Right forelimb (tissue), 1 donor: Measurements from ENCODE around the gene SNAI3.

Experiments used
- DNase-seq: peaks from one replicate; pipeline ENCODE4 v3.0.0-alpha.2; 2018

Gene SNAI3

GRCh38 chr16:88721236-88721635 lies 34.9 kb upstream of the SNAI3 start:
- DNase-seq, result no peak

- DNase-seq, result no peak
Measured at GRCh38 chr16:88720396-88720970, 34.2 kb upstream of the SNAI3 start.

GRCh38 chr16:88719933-88720296 lies 33.6 kb upstream of the SNAI3 start:
- DNase-seq, result no peak

- no peak for DNase-seq
Measured at GRCh38 chr16:88719267-88719932, 33.1 kb upstream of the SNAI3 start.

GRCh38 chr16:88718178-88718577 lies 31.9 kb upstream of the SNAI3 start:
- DNase-seq, result no peak

GRCh38 chr16:88716601-88717001 lies 30.3 kb upstream of the SNAI3 start:
- DNase-seq, result no peak

GRCh38 chr16:88716201-88716600 lies 29.9 kb upstream of the SNAI3 start:
- no peak for DNase-seq

GRCh38 chr16:88715312-88716190 lies 29.2 kb upstream of the SNAI3 start:
- DNase-seq, result no peak

GRCh38 chr16:88714420-88715302 lies 28.4 kb upstream of the SNAI3 start:
- DNase-seq, result no peak

- no peak for DNase-seq
Measured at GRCh38 chr16:88713568-88714419, 27.5 kb upstream of the SNAI3 start.

- no peak for DNase-seq
Measured at GRCh38 chr16:88713054-88713453, 26.7 kb upstream of the SNAI3 start.

- no peak for DNase-seq
Measured at GRCh38 chr16:88712362-88712979, 26.2 kb upstream of the SNAI3 start.

- no peak for DNase-seq
Measured at GRCh38 chr16:88711750-88712340, 25.5 kb upstream of the SNAI3 start.

- no peak for DNase-seq
Measured at GRCh38 chr16:88710556-88710955, 24.2 kb upstream of the SNAI3 start.

- DNase-seq, result no peak
Measured at GRCh38 chr16:88706965-88707826, 20.9 kb upstream of the SNAI3 start.

GRCh38 chr16:88706229-88706964 lies 20.1 kb upstream of the SNAI3 start, which contains the start of the genes CTU2 and RNF166:
Gene CTU2, plus strand, starts transcription at chr16:88706503. Its CDS starts 28 bp downstream, at chr16:88706531.
Gene RNF166, minus strand, starts transcription at chr16:88706408. Its CDS starts 83 bp downstream, at chr16:88706325.
- peak; percentile 92 for DNase-seq

- DNase-seq, result no peak
Measured at GRCh38 chr16:88705801-88706228, 19.5 kb upstream of the SNAI3 start.

- no peak for DNase-seq
Measured at GRCh38 chr16:88705076-88705684, 18.9 kb upstream of the SNAI3 start.
